HG03520 (cell line): ENCODE measurements around the gene ST6GALNAC1.

ENCODE experiments used
- ATAC-seq: cut with Tn5 transposase; IDR thresholded peaks from one replicate; pipeline ENCODE4 v1.9.1; 2021; ENCODE audit warnings: mild to moderate bottlenecking, moderate library complexity; ENCODE audit not compliant: unreplicated experiment

The ST6GALNAC1 gene

GRCh38 chr17:76643553-76644148 is at the start of gene ST6GALNAC1:
TSS of gene ST6GALNAC1 (minus strand) at chr17:76643757. CDS start at chr17:76643638, 119 bp downstream.
- no peak for ATAC-seq

GRCh38 chr17:76691379-76692191 is 48.0 kb upstream of the ST6GALNAC1 start:
- ATAC-seq = no peak

- no peak for ATAC-seq
Observed at GRCh38 chr17:76690596-76691280, 47.2 kb upstream of the ST6GALNAC1 start.

GRCh38 chr17:76689859-76690258 is 46.3 kb upstream of the ST6GALNAC1 start:
- ATAC-seq = no peak

GRCh38 chr17:76688165-76688622 is 44.6 kb upstream of the ST6GALNAC1 start:
- ATAC-seq = no peak

GRCh38 chr17:76687298-76688164 is 44.0 kb upstream of the ST6GALNAC1 start:
- no peak for ATAC-seq

- ATAC-seq = no peak
Observed at GRCh38 chr17:76686538-76687297, 43.2 kb upstream of the ST6GALNAC1 start.

GRCh38 chr17:76685846-76686245 is 42.3 kb upstream of the ST6GALNAC1 start:
- ATAC-seq = no peak

GRCh38 chr17:76685366-76685765 is 41.8 kb upstream of the ST6GALNAC1 start:
- ATAC-seq = no peak

- ATAC-seq = no peak
Observed at GRCh38 chr17:76684756-76685155, 41.2 kb upstream of the ST6GALNAC1 start.

GRCh38 chr17:76683921-76684745 is 40.6 kb upstream of the ST6GALNAC1 start:
- ATAC-seq = no peak

- no peak for ATAC-seq
Observed at GRCh38 chr17:76683011-76683755, 39.6 kb upstream of the ST6GALNAC1 start.

- no peak for ATAC-seq
Observed at GRCh38 chr17:76682296-76682695, 38.7 kb upstream of the ST6GALNAC1 start.

GRCh38 chr17:76681222-76682137 is 37.9 kb upstream of the ST6GALNAC1 start:
- no peak for ATAC-seq

- ATAC-seq = no peak
Observed at GRCh38 chr17:76679239-76679638, 35.7 kb upstream of the ST6GALNAC1 start.

- no peak for ATAC-seq
Observed at GRCh38 chr17:76678330-76678729, 34.8 kb upstream of the ST6GALNAC1 start.

- ATAC-seq = no peak
Observed at GRCh38 chr17:76677406-76677805, 33.8 kb upstream of the ST6GALNAC1 start.
